Measurements from ENCODE around the gene SCEL.

Gene SCEL

GRCh38 chr13:77674852-77675251 lies 139.3 kb downstream of the SCEL start:
- no peak for DNase-seq

- no peak for DNase-seq
Observed at GRCh38 chr13:77678691-77679235, 143.3 kb downstream of the SCEL start.

GRCh38 chr13:77687799-77688198 lies 152.3 kb downstream of the SCEL start:
- no peak for DNase-seq

- no peak for DNase-seq
Observed at GRCh38 chr13:77691871-77692270, 156.4 kb downstream of the SCEL start.

- DNase-seq, result no peak
Observed at GRCh38 chr13:77692746-77693448, 157.4 kb downstream of the SCEL start.

GRCh38 chr13:77693449-77693940 lies 158.0 kb downstream of the SCEL start:
- no peak for DNase-seq
